H1 (cell line): ENCODE data around the gene CORIN. TPM values are rescaled to one million over a fixed set of nuclear protein-coding genes. Genes with fewer than 3 reads are reported as not detected.

ENCODE experiments used
- CTCF ChIA-PET: fragments of 300-600 bp; sonication (Branson Sonifier 250); formaldehyde crosslinking; loops from one replicate; lab custom pipeline; 2021; ENCODE audit not compliant: partially characterized antibody; lab: Charles Lee
- POLR2A ChIA-PET: fragments of 300-600 bp; sonication (Branson Sonifier 250); formaldehyde crosslinking; loops from one replicate; lab custom pipeline; 2021; ENCODE audit warnings: inconsistent platforms; ENCODE audit not compliant: partially characterized antibody; lab: Charles Lee
- DNase-seq, 2 experiments: peaks; one replicate each; pipeline versions ENCODE4 v3.0.0 to v3.0.0-alpha.2; 2010 to 2022; ENCODE audit warnings: low spot score in 2 of 2, low read depth in 1 of 2, mixed read lengths in 1 of 2
- FAIRE-seq: peaks from 2 replicates; lab custom pipeline; 2011; peaks lifted over from hg19 to GRCh38; lab: Jason Lieb, UNC
- H2AFZ ChIP-seq: 2 replicates; pipeline ENCODE4 v1.8.1; 2012; ENCODE audit warnings: low read length, inconsistent platforms
- H2AK5ac ChIP-seq: 2 replicates; pipeline ENCODE4 v1.6.1; 2013; ENCODE audit warnings: low read depth, low read length
- H2BK120ac ChIP-seq: replicated peaks from 2 replicates; pipeline ENCODE3; 2013; ENCODE audit warnings: low read depth, low read length, inconsistent platforms
- H2BK12ac ChIP-seq: 2 replicates; pipeline ENCODE4 v1.6.1; 2013; ENCODE audit warnings: low read depth, low read length
- H2BK15ac ChIP-seq: 2 replicates; pipeline ENCODE4 v1.6.1; 2013; ENCODE audit warnings: low read length
- H2BK20ac ChIP-seq: 2 replicates; pipeline ENCODE4 v1.6.1; 2013; ENCODE audit warnings: low read length
- H2BK5ac ChIP-seq: 2 replicates; pipeline ENCODE4 v1.6.1; 2013; ENCODE audit warnings: low read depth, low read length
- H3K14ac ChIP-seq: 2 replicates; pipeline ENCODE4 v1.6.1; 2013; ENCODE audit warnings: inconsistent platforms; ENCODE audit not compliant: insufficient read length
- H3K18ac ChIP-seq: 2 replicates; pipeline ENCODE4 v1.6.1; 2013; ENCODE audit warnings: low read length; ENCODE audit errors: extremely low read depth
- H3K23ac ChIP-seq: 2 replicates; pipeline ENCODE4 v1.6.1; 2013; ENCODE audit warnings: inconsistent platforms; ENCODE audit not compliant: insufficient read length
- H3K23me2 ChIP-seq: 2 replicates; pipeline ENCODE4 v1.6.1; 2013; ENCODE audit warnings: low read depth, low read length
- H3K27ac ChIP-seq: 2 replicates; pipeline ENCODE4 v1.6.1; 2011; ENCODE audit warnings: low read depth, low read length, inconsistent platforms
- H3K27me3 ChIP-seq, 4 experiments: replicated peaks in 1 of 4; 1 replicate in 1 of 4; 2 replicates in 3 of 4; pipeline versions ENCODE4 v1.6.1 to v1.8.1; 2011 to 2013; ENCODE audit warnings: low read length in 3 of 4, mild to moderate bottlenecking in 3 of 4, inconsistent platforms in 2 of 4, mixed read lengths in 2 of 4, moderate library complexity in 1 of 4; ENCODE audit not compliant: control insufficient read depth in 3 of 4, insufficient read depth in 3 of 4; ENCODE audit errors: extremely low read depth in 1 of 4
- H3K36me3 ChIP-seq, 4 experiments: 2 replicates each; pipeline versions ENCODE4 v1.6.1 to v1.8.1; 2011 to 2013; ENCODE audit warnings: mild to moderate bottlenecking in 4 of 4, low read length in 3 of 4, moderate library complexity in 2 of 4, control low read depth in 1 of 4, inconsistent platforms in 1 of 4; ENCODE audit not compliant: insufficient read depth in 4 of 4, control insufficient read depth in 2 of 4
- H3K4ac ChIP-seq: replicated peaks from 2 replicates; pipeline ENCODE3; 2013; ENCODE audit warnings: low read length, low read depth, mixed read lengths, inconsistent platforms; ENCODE audit not compliant: insufficient read length
- H3K4me1 ChIP-seq, 4 experiments: replicated peaks in 1 of 4; 1 replicate in 1 of 4; 2 replicates in 3 of 4; pipeline versions ENCODE4 v1.6.1 to v1.8.1; 2011 to 2013; ENCODE audit warnings: low read length in 3 of 4, inconsistent platforms in 2 of 4, mixed read lengths in 1 of 4; ENCODE audit not compliant: insufficient read depth in 4 of 4, control insufficient read depth in 3 of 4
- H3K4me2 ChIP-seq, 2 experiments: 2 replicates each; pipeline versions ENCODE4 v1.6.1 to v1.8.1; 2011 to 2013; ENCODE audit warnings: low read depth in 2 of 2, low read length in 2 of 2, control low read depth in 1 of 2, inconsistent platforms in 1 of 2, mild to moderate bottlenecking in 1 of 2; ENCODE audit not compliant: insufficient read depth in 1 of 2
- H3K4me3 ChIP-seq, 4 experiments: fragments of 200-600, 300-600 bp in 1 of 4; sonication (generic), shearing (Covaris generic), sonication (Bioruptor Twin) in 1 of 4; 2 replicates each; pipeline versions ENCODE4 v1.5.1 to v1.8.1; 2011 to 2016; ENCODE audit warnings: low read length in 4 of 4, low read depth in 3 of 4, control low read depth in 2 of 4, inconsistent platforms in 2 of 4, mild to moderate bottlenecking in 2 of 4, mixed read lengths in 1 of 4, moderate library complexity in 1 of 4; ENCODE audit not compliant: insufficient read depth in 2 of 4; ENCODE audit errors: extremely low read depth in 1 of 4
- H3K56ac ChIP-seq: replicated peaks from 2 replicates; pipeline ENCODE3; 2013; ENCODE audit warnings: low read depth, mild to moderate bottlenecking, mixed read lengths, low read length, inconsistent platforms; ENCODE audit not compliant: insufficient read length
- H3K79me1 ChIP-seq: 2 replicates; pipeline ENCODE4 v1.6.1; 2013; ENCODE audit warnings: low read depth, low read length, control low read depth
- H3K79me2 ChIP-seq, 2 experiments: 2 replicates each; pipeline versions ENCODE4 v1.6.1 to v1.8.1; 2012 to 2013; ENCODE audit warnings: low read length in 2 of 2, mild to moderate bottlenecking in 2 of 2, inconsistent platforms in 1 of 2; ENCODE audit not compliant: insufficient read depth in 2 of 2, control insufficient read depth in 1 of 2
- H3K9ac ChIP-seq, 4 experiments: replicated peaks in 1 of 4; 1 replicate in 1 of 4; 2 replicates in 3 of 4; pipeline versions ENCODE4 v1.6.1 to v1.8.1; 2011 to 2013; ENCODE audit warnings: low read depth in 3 of 4, low read length in 3 of 4, control low read depth in 2 of 4, mild to moderate bottlenecking in 2 of 4, moderate library complexity in 2 of 4, inconsistent platforms in 1 of 4; ENCODE audit errors: extremely low read depth in 1 of 4
- H3K9me3 ChIP-seq, 2 experiments: 2 replicates each; pipeline versions ENCODE4 v1.6.1 to v1.8.1; 2012 to 2013; ENCODE audit warnings: mild to moderate bottlenecking in 2 of 2, moderate library complexity in 2 of 2, control low read depth in 1 of 2, inconsistent platforms in 1 of 2, low read depth in 1 of 2, low read length in 1 of 2, mixed read lengths in 1 of 2; ENCODE audit not compliant: insufficient read depth in 2 of 2
- H4K20me1 ChIP-seq, 2 experiments: replicated peaks in 1 of 2; 2 replicates each; pipeline versions ENCODE3 to v1.8.1; 2011 to 2013; ENCODE audit warnings: inconsistent platforms in 2 of 2, low read length in 2 of 2, mild to moderate bottlenecking in 1 of 2; ENCODE audit not compliant: insufficient read depth in 2 of 2, control insufficient read depth in 1 of 2
- H4K5ac ChIP-seq: 2 replicates; pipeline ENCODE4 v1.6.1; 2013; ENCODE audit warnings: low read length, low read depth, mixed read lengths, inconsistent platforms; ENCODE audit not compliant: insufficient read length
- H4K8ac ChIP-seq: 2 replicates; pipeline ENCODE4 v1.8.0; 2013; ENCODE audit warnings: mild to moderate bottlenecking, moderate library complexity, low read length, inconsistent platforms; ENCODE audit not compliant: insufficient read depth; ENCODE audit errors: extremely low read depth
- H4K91ac ChIP-seq: replicated peaks from 2 replicates; pipeline ENCODE3; 2013; ENCODE audit warnings: low read length, mixed read lengths, inconsistent platforms; ENCODE audit not compliant: insufficient read length
- GABPA ChIP-seq: IDR thresholded peaks from 2 replicates; pipeline ENCODE4 v1.6.1; 2011; ENCODE audit warnings: mild to moderate bottlenecking, low read length, moderate library complexity, borderline replicate concordance; ENCODE audit not compliant: insufficient read depth
- POLR2AphosphoS5 ChIP-seq: IDR thresholded peaks from 2 replicates; pipeline ENCODE4 v1.6.1; 2011; ENCODE audit warnings: low read depth, low read length
- SIN3A ChIP-seq, 2 experiments: IDR thresholded peaks in 1 of 2; conservative IDR thresholded peaks in 1 of 2; 2 replicates each; pipeline ENCODE4 v1.6.1; 2011 to 2012; ENCODE audit warnings: low read length in 2 of 2, improper control_type of control experiment in 1 of 2, low read depth in 1 of 2, mild to moderate bottlenecking in 1 of 2
- whole genome bisulfite sequencing, 2 experiments: shearing (Covaris generic) in 1 of 2; methylation state at CpG; one replicate each; pipeline versions ENCODE4 v1.1.6 to v1.1.7; 2013 to 2015; ENCODE audit warnings: low lambda C conversion rate in 2 of 2, mixed read lengths in 2 of 2, inconsistent platforms in 1 of 2, low coverage in 1 of 2, missing lambda C conversion rate in 1 of 2; ENCODE audit not compliant: insufficient replicate concordance in 2 of 2, insufficient coverage in 1 of 2, insufficient read length in 1 of 2; ENCODE audit errors: extremely low coverage in 1 of 2, missing lambda C conversion rate in 1 of 2; 5-methylcytosine and 5-hydroxymethylcytosine counted together
- polyA plus RNA-seq, 7 experiments: library from polyadenylated mRNA; depleted of rRNA in 3 of 7; stranded (reverse) in 5 of 7; unstranded in 2 of 7; fragments of >200 nt in 5 of 7; fragments of 200-250 nt in 2 of 7; gene quantifications; 1 replicate in 5 of 7; 2 replicates in 1 of 7; 4 replicates in 1 of 7; pipeline versions ENCODE4 v1.2.1 to v1.2.3, GENCODE V29; 2011 to 2013; ENCODE audit warnings: missing spikeins in 2 of 7, mixed read lengths in 2 of 7
- total RNA-seq: library from RNA; stranded (reverse); fragmentation: NEBNext Ultra II Directional; extraction: Animal tissue kit (Norgen Biotek cat#: 25700); gene quantifications from 2 replicates; pipeline ENCODE4 v1.2.1, GENCODE V29; 2021
- TF ChIP-seq, protein P1 (sequence below): IDR thresholded peaks from 2 replicates; pipeline ENCODE4 v1.6.1; 2011; ENCODE audit warnings: low read depth, mild to moderate bottlenecking, low read length; ENCODE audit not compliant: insufficient read depth

Gene CORIN
- total and polyA plus RNA-seq, 2 of the 8 experiments (the other 6 are each of a cell fraction or from before 2014, with no cell fraction given) = 0.09 to 0.32 TPM

GRCh38 chr4:47860305-47860704 is 22.4 kb upstream of the CORIN start:
- WGBS, 2 experiments = 93% methylated on average over 1 of the region's 1 CpG; no CpG with 5 or more reads in 1 of the 2 experiments
- H2AK5ac ChIP-seq = no peak overlapping the region

More at GRCh38 chr4:47860305-47860704, 22.4 kb upstream of the CORIN start:
- CTCF ChIA-PET = interaction anchor here (1.1 to 1.4 kb wide), 2 partner anchors 9 to 123 kb away, joined by 3 read pairs; no protein-coding TSS in a partner anchor
- no peaks in the 10 kb centered on the region for H3K27me3 ChIP-seq
- H3K14ac ChIP-seq = no peak overlapping the region
- no peak overlapping the region for H2BK20ac ChIP-seq
- FAIRE-seq = no peak
- no peak overlapping the region for H2BK15ac ChIP-seq
- no peak overlapping the region for H3K27ac ChIP-seq
- H3K9ac ChIP-seq = no peak overlapping the region
- H3K9me3 ChIP-seq = no peaks in the 10 kb centered on the region
- no peak overlapping the region for H2BK120ac ChIP-seq
- H3K18ac ChIP-seq = no peak overlapping the region
- no peak overlapping the region for H4K91ac ChIP-seq
- H3K23me2 ChIP-seq = no peaks in the 10 kb centered on the region
- no peak overlapping the region for H2BK12ac ChIP-seq
- H3K4me1 ChIP-seq = no peaks in the 10 kb centered on the region
- no peak overlapping the region for H2AFZ ChIP-seq
- H4K5ac ChIP-seq = no peak overlapping the region
- no peak for DNase-seq
- no peak overlapping the region for H3K4ac ChIP-seq
- H3K56ac ChIP-seq = no peak overlapping the region
- H3K4me3 ChIP-seq = no peak overlapping the region
- H3K79me1 ChIP-seq = no peaks in the 10 kb centered on the region
- no peaks in the 10 kb centered on the region for H4K20me1 ChIP-seq
- POLR2A ChIA-PET = no interaction called here
- peaks cover 0 to 4% (median 0%) of the 10 kb centered on the region in 4 experiments; a peak in 3 of 8 replicates for H3K36me3 ChIP-seq
- TF ChIP-seq GABPA (no peak), POLR2AphosphoS5 (no peak), SIN3A (conservative IDR thresholded peaks at IDR 0.05 in 1 of 2, IDR thresholded peaks at IDR 0.05 in 1 of 2; ENCODE audit: low read depth in 1 of 2, low read length in 2 of 2) (no peak)
- TF ChIP-seq, protein P1, sequence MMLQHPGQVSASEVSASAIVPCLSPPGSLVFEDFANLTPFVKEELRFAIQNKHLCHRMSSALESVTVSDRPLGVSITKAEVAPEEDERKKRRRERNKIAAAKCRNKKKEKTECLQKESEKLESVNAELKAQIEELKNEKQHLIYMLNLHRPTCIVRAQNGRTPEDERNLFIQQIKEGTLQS = no peak
- TF ChIP-seq, all 59 proteins: peak for 0
- Histone ChIP-seq H3K23ac (no peak overlapping the region), H3K79me2 (no peaks in the 10 kb centered on the region; a peak in 1 of 4 replicates), H3K4me2 (no peak overlapping the region), H4K8ac (no peak overlapping the region), H2BK5ac (no peak overlapping the region)
